ENCODE measurements around the gene SPAG4. TPM values are rescaled to one million over a fixed set of nuclear protein-coding genes. Genes with fewer than 3 reads are reported as not detected.

SPAG4 gene
- total and polyA plus RNA-seq, 10 of the 15 experiments (the other 5 are each of a cell fraction or from before 2014, with no cell fraction given) = 0.90 to 12.5 (median 2.4) TPM

DNA sequence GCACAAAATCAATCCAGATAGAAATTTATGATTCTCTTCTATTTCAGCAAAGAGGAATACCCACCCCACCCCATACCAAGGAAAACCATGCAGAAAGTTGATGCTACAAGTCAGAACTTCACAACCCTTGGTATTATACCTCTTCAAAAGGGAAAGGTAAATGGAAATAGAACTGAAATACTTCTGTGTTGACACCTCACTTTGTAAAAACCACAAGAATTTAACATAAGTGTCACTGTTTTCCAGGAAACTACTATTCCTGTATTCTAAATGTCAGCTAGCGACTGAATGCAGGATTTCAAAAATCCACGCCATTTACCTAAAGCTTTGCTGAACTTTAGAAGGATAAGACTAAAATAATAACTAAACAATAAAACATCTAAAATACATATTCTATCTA is 45.4 kb downstream of the SPAG4 start:
- H4K20me1 ChIP-seq (ENCODE audit: control insufficient read depth, insufficient read depth) = peaks cover 13% of the 10 kb centered on the region
- H3K9ac ChIP-seq (ENCODE audit: control insufficient read depth, insufficient read depth, low read length) = peak overlapping the region; percentile 5; the same call in 1 of the 2 replicates
- H3K4me3 ChIP-seq = peak overlapping the region; percentile 59; the same call in 1 of the 2 replicates
- peaks cover 10% of the 10 kb centered on the region for H3K4me1 ChIP-seq (ENCODE audit: control insufficient read depth, insufficient read depth, low read length)
- peaks cover 89% of the 10 kb centered on the region for H3K79me2 ChIP-seq (ENCODE audit: control insufficient read depth, insufficient read depth, low read length)
- BruUV-seq (replicated peaks) = no TSS peak
- in situ Hi-C loops (cut with MboI) = no loop called here
- peak overlapping the region; percentile 46; the same call in 1 of the 2 replicates for H3K27ac ChIP-seq (ENCODE audit: control insufficient read depth, insufficient read depth)
- RAD21 ChIA-PET (ENCODE audit: unreplicated experiment) = interaction anchor here (0.5 to 4.5 kb wide), 4 partner anchors 9 to 383 kb away, joined by 3 to 29 read pairs (median 3); partner anchors contain the start of gene SCAND1
- no peaks in the 10 kb centered on the region for H3K9me3 ChIP-seq (replicated peaks; ENCODE audit: control insufficient read depth, insufficient read depth, low read length)
- H3K4me2 ChIP-seq (ENCODE audit: control insufficient read depth, insufficient read depth) = peak overlapping the region; percentile 98
- DNase-seq (ENCODE audit: low read depth, low spot score) (no peak), FAIRE-seq (no peak), ATAC-seq (no peak)
- no peak overlapping the region for H2AFZ ChIP-seq (ENCODE audit: control insufficient read depth, low read depth, low read length)
- intact Hi-C loops (cut with micrococcal nuclease; ENCODE audit: unreplicated experiment) = no loop called here
- H3K27me3 ChIP-seq (replicated peaks in 1 of 2; ENCODE audit: control insufficient read depth in 2 of 2, insufficient read depth in 2 of 2, low read length in 1 of 2) = no peaks in the 10 kb centered on the region
- H3K36me3 ChIP-seq (ENCODE audit: control insufficient read depth in 2 of 2, insufficient read depth in 2 of 2, low read length in 1 of 2) = peaks cover 0 to 7% of the 10 kb centered on the region in 2 experiments; a peak in 1 of 4 replicates
- CTCF ChIA-PET = interaction anchor here (1.0 to 5.8 kb wide), 4 partner anchors 17 to 54 kb away, joined by 3 to 31 read pairs (median 4); no protein-coding TSS in a partner anchor
- POLR2A ChIA-PET = interaction anchor here (0.6 to 1.2 kb wide), 3 partner anchors 44 to 171 kb away, joined by 3 to 5 read pairs (median 5); no protein-coding TSS in a partner anchor
- WGBS (ENCODE audit: insufficient coverage, insufficient replicate concordance, low lambda C conversion rate, missing lambda C conversion rate) = 13% methylated on average over 2 of the region's 2 CpGs
- SMC1A ChIA-PET (ENCODE audit: uncharacterized antibody, unreplicated experiment) = interaction anchor here (0.7 to 4.8 kb wide), 7 partner anchors 13 to 233 kb away, joined by 3 to 28 read pairs (median 4); no protein-coding TSS in a partner anchor
- TF ChIP-seq ZNF217 (IDR thresholded peaks at IDR 0.05) (no peak), BHLHE40 (IDR thresholded peaks at IDR 0.05; ENCODE audit: borderline replicate concordance in 1 of 2, low read depth in 2 of 2, low read length in 1 of 2) (no peak), CBX3 (IDR thresholded peaks at IDR 0.05; ENCODE audit: borderline replicate concordance, low read depth) (no peak), NBN (IDR thresholded peaks at IDR 0.05) (no peak), CHD1 (IDR thresholded peaks at IDR 0.05; ENCODE audit: low read depth, low read length) (no peak), IKZF2 (IDR thresholded peaks at IDR 0.05) (peak in 1 of 2 experiments; percentile 9; a peak in 2 of 4 replicates), MEF2A (IDR thresholded peaks at IDR 0.05; ENCODE audit: insufficient read depth, low read depth, low read length) (no peak), POLR2AphosphoS5 (IDR thresholded peaks at IDR 0.05; ENCODE audit: low read length) (no peak), HCFC1 (IDR thresholded peaks at IDR 0.05; ENCODE audit: low read length) (no peak), SIN3A (IDR thresholded peaks at IDR 0.05; ENCODE audit: low read depth, low read length) (peak; percentile 55; the same call in 1 of the 2 replicates), RUNX3 (IDR thresholded peaks at IDR 0.05; ENCODE audit: low read length) (peak; percentile 60; the same call in 1 of the 2 replicates), NFIC (IDR thresholded peaks at IDR 0.05; ENCODE audit: low read depth, low read length) (no peak), ATF7 (IDR thresholded peaks at IDR 0.05; ENCODE audit: low read depth) (no peak)
- TF ChIP-seq, protein P1, sequence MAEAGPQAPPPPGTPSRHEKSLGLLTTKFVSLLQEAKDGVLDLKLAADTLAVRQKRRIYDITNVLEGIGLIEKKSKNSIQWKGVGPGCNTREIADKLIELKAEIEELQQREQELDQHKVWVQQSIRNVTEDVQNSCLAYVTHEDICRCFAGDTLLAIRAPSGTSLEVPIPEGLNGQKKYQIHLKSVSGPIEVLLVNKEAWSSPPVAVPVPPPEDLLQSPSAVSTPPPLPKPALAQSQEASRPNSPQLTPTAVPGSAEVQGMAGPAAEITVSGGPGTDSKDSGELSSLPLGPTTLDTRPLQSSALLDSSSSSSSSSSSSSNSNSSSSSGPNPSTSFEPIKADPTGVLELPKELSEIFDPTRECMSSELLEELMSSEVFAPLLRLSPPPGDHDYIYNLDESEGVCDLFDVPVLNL (IDR thresholded peaks at IDR 0.05; ENCODE audit: low read depth, low read length) = no peak
- TF ChIP-seq, protein P2, sequence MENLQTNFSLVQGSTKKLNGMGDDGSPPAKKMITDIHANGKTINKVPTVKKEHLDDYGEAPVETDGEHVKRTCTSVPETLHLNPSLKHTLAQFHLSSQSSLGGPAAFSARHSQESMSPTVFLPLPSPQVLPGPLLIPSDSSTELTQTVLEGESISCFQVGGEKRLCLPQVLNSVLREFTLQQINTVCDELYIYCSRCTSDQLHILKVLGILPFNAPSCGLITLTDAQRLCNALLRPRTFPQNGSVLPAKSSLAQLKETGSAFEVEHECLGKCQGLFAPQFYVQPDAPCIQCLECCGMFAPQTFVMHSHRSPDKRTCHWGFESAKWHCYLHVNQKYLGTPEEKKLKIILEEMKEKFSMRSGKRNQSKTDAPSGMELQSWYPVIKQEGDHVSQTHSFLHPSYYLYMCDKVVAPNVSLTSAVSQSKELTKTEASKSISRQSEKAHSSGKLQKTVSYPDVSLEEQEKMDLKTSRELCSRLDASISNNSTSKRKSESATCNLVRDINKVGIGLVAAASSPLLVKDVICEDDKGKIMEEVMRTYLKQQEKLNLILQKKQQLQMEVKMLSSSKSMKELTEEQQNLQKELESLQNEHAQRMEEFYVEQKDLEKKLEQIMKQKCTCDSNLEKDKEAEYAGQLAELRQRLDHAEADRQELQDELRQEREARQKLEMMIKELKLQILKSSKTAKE (IDR thresholded peaks at IDR 0.05; ENCODE audit: low read depth, poor library complexity, severe bottlenecking) = no peak
- TF ChIP-seq, protein P3, sequence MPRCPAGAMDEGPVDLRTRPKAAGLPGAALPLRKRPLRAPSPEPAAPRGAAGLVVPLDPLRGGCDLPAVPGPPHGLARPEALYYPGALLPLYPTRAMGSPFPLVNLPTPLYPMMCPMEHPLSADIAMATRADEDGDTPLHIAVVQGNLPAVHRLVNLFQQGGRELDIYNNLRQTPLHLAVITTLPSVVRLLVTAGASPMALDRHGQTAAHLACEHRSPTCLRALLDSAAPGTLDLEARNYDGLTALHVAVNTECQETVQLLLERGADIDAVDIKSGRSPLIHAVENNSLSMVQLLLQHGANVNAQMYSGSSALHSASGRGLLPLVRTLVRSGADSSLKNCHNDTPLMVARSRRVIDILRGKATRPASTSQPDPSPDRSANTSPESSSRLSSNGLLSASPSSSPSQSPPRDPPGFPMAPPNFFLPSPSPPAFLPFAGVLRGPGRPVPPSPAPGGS (IDR thresholded peaks at IDR 0.05; ENCODE audit: borderline replicate concordance, insufficient read depth, low read depth, low read length, poor library complexity, severe bottlenecking) = no peak
- TF ChIP-seq, protein P4, sequence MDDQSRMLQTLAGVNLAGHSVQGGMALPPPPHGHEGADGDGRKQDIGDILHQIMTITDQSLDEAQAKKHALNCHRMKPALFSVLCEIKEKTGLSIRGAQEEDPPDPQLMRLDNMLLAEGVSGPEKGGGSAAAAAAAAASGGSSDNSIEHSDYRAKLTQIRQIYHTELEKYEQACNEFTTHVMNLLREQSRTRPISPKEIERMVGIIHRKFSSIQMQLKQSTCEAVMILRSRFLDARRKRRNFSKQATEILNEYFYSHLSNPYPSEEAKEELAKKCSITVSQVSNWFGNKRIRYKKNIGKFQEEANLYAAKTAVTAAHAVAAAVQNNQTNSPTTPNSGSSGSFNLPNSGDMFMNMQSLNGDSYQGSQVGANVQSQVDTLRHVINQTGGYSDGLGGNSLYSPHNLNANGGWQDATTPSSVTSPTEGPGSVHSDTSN (IDR thresholded peaks at IDR 0.05; ENCODE audit: insufficient replicate concordance, low read depth, low read length) = no peak
- TF ChIP-seq, protein P5, sequence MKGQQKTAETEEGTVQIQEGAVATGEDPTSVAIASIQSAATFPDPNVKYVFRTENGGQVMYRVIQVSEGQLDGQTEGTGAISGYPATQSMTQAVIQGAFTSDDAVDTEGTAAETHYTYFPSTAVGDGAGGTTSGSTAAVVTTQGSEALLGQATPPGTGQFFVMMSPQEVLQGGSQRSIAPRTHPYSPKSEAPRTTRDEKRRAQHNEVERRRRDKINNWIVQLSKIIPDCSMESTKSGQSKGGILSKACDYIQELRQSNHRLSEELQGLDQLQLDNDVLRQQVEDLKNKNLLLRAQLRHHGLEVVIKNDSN (IDR thresholded peaks at IDR 0.05; ENCODE audit: borderline replicate concordance, extremely low read length, insufficient read depth, low read depth, low read length) = no peak

Data from GM12878 (cell line).